ENCODE data around the gene NEDD1. TPM values are rescaled to one million over a fixed set of nuclear protein-coding genes. Genes with fewer than 3 reads are reported as not detected.

NEDD1 gene
- total and polyA plus RNA-seq, 10 of the 15 experiments (the other 5 are each of a cell fraction or from before 2014, with no cell fraction given): 15.9 to 52.6 (median 28.7) TPM

GRCh38 chr12:96906849-96907670 is at the start of gene NEDD1 (continued):
- TF ChIP-seq CEBPZ (IDR thresholded peaks at IDR 0.05; ENCODE audit: low read depth, low read length): no peak
- TF ChIP-seq MXI1 (IDR thresholded peaks at IDR 0.05; ENCODE audit: low read depth, low read length): no peak; the same call in 1 of the 2 replicates
- no peak for TF ChIP-seq CBX3 (IDR thresholded peaks at IDR 0.05; ENCODE audit: borderline replicate concordance, low read depth)
- no peak for TF ChIP-seq CTCF (IDR thresholded peaks at IDR 0.05 in 2 of 3, conservative IDR thresholded peaks at IDR 0.05 in 1 of 3; ENCODE audit: control insufficient read depth in 2 of 3, extremely low read depth in 1 of 3, insufficient read depth in 1 of 3, low read depth in 3 of 3, low read length in 3 of 3)
- TF ChIP-seq ATF3 (IDR thresholded peaks at IDR 0.05; ENCODE audit: borderline replicate concordance, extremely low read depth, low read depth, low read length): no peak
- peak; percentile 50; the same call in 1 of the 2 replicates for TF ChIP-seq NR2C1 (IDR thresholded peaks at IDR 0.05)
- no peak for TF ChIP-seq SRF (IDR thresholded peaks at IDR 0.05; ENCODE audit: low read depth in 2 of 2, low read length in 2 of 2)
- TF ChIP-seq PBX3 (IDR thresholded peaks at IDR 0.05; ENCODE audit: insufficient replicate concordance, low read depth, low read length): no peak
- TF ChIP-seq HSF1 (IDR thresholded peaks at IDR 0.05; ENCODE audit: low read depth, low read length): no peak
- no peak for TF ChIP-seq CBFB (IDR thresholded peaks at IDR 0.05; ENCODE audit: low read depth)
- TF ChIP-seq DPF2 (IDR thresholded peaks at IDR 0.05): peak; percentile 77; the same call in 1 of the 2 replicates
- no peak for TF ChIP-seq HDAC2 (IDR thresholded peaks at IDR 0.05)
- TF ChIP-seq SPI1 (IDR thresholded peaks at IDR 0.05; ENCODE audit: borderline replicate concordance, insufficient read depth, low read depth, low read length): no peak
- peak; percentile 44; the same call in 1 of the 3 replicates for TF ChIP-seq POU2F2 (IDR thresholded peaks at IDR 0.05; ENCODE audit: borderline replicate concordance, low read depth, low read length)
- TF ChIP-seq ELK1 (IDR thresholded peaks at IDR 0.05; ENCODE audit: low read depth, low read length): peak; percentile 79
- TF ChIP-seq ZNF384 (IDR thresholded peaks at IDR 0.05; ENCODE audit: borderline replicate concordance, low read depth, low read length): no peak
- TF ChIP-seq YY1 (IDR thresholded peaks at IDR 0.05; ENCODE audit: low read depth, low read length): peak; percentile 50; the same call in 1 of the 2 replicates
- peak; percentile 98 for TF ChIP-seq NBN (IDR thresholded peaks at IDR 0.05)
- TF ChIP-seq MYC (IDR thresholded peaks at IDR 0.05; ENCODE audit: insufficient read depth, insufficient read length, insufficient replicate concordance, low read length, severe bottlenecking): no peak
